ENCODE data around the gene GNB4. TPM values are rescaled to one million over a fixed set of nuclear protein-coding genes. Genes with fewer than 3 reads are reported as not detected.
A peak's percentile ranks its signal among the peaks of the same experiment; 100 is the strongest.

The GNB4 gene
- total and polyA plus RNA-seq, 2 experiments from 2014 or later: 9.0 to 26.0 TPM

DNA sequence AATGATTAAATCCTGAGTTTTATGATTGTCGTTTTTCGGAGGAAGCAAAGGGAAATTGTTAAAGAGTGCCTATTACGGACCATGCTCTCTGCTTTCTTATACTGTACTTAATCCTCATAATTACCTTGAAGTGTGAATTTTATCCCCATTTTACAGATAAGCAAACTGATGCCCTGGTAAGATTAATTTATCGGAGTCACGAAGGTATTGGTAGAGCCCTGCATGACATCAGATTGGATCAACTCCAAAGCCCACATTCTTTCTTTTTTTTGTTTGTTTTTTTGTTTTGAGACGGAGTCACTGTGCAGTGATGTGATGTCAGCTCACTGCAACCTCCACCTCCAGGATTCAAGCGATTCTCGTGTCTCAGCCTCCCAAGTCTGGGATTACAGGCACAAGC lies 1.6 kb upstream of the GNB4 start:
- peak overlapping the region; percentile 89 for H3K4me2 ChIP-seq
- no peaks in the 10 kb centered on the region for H3K36me3 ChIP-seq (replicated peaks; ENCODE audit: insufficient read depth, low read depth)
- H3K27me3 ChIP-seq: peaks cover 11% of the 10 kb centered on the region
- peak overlapping the region; percentile 44 for H2AFZ ChIP-seq
- no peaks in the 10 kb centered on the region for H3K9me2 ChIP-seq (replicated peaks; ENCODE audit: insufficient read depth)
- H3K4me3 ChIP-seq: no peak overlapping the region
- 79% methylated on average over 8 of the region's 8 CpGs for WGBS (ENCODE audit: low lambda C conversion rate, missing lambda C conversion rate)
- no peaks in the 10 kb centered on the region for H3K4me1 ChIP-seq (ENCODE audit: insufficient read depth)
- H3K79me2 ChIP-seq: peaks cover 20% of the 10 kb centered on the region
- no peak for TF ChIP-seq EZH2 (IDR thresholded peaks at IDR 0.05; ENCODE audit: borderline replicate concordance)
- TF ChIP-seq, protein P1, sequence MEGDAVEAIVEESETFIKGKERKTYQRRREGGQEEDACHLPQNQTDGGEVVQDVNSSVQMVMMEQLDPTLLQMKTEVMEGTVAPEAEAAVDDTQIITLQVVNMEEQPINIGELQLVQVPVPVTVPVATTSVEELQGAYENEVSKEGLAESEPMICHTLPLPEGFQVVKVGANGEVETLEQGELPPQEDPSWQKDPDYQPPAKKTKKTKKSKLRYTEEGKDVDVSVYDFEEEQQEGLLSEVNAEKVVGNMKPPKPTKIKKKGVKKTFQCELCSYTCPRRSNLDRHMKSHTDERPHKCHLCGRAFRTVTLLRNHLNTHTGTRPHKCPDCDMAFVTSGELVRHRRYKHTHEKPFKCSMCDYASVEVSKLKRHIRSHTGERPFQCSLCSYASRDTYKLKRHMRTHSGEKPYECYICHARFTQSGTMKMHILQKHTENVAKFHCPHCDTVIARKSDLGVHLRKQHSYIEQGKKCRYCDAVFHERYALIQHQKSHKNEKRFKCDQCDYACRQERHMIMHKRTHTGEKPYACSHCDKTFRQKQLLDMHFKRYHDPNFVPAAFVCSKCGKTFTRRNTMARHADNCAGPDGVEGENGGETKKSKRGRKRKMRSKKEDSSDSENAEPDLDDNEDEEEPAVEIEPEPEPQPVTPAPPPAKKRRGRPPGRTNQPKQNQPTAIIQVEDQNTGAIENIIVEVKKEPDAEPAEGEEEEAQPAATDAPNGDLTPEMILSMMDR (IDR thresholded peaks at IDR 0.05; ENCODE audit: poor library complexity): no peak
- TF ChIP-seq EZH2phosphoT487 (IDR thresholded peaks at IDR 0.05; ENCODE audit: low read depth, severe bottlenecking, unreplicated experiment): no peak
- peak overlapping the region; percentile 96 for H3K27ac ChIP-seq
- H3K9me3 ChIP-seq (ENCODE audit: low read depth): no peaks in the 10 kb centered on the region
- no peaks in the 10 kb centered on the region for H4K20me1 ChIP-seq (ENCODE audit: insufficient read depth, poor library complexity, severe bottlenecking)
- DNase-seq (ENCODE audit: low spot score): no peak

DNA sequence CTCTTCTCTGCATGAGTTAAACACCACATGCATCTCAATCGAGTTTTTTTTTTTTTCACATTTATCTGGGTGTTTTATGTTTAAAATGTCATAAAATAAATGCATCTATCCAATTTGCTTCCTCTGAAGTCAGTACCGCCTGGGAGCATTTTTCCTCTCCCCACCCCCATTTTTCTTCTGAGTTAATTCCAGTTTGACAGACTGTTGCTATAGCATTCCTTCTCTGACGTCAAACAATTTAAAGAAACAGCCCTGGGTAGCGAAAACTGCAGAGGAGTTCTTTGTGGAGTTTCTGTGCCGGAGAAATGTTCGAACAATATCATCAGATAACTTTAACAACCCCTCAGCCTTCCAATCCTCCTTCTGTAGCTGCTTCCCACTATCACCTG lies 900 bp upstream of the GNB4 start:
- Histone ChIP-seq H4K20me1 (ENCODE audit: insufficient read depth, poor library complexity, severe bottlenecking) (no peaks in the 10 kb centered on the region), H2AFZ (peak overlapping the region; percentile 90), H3K4me3 (peak overlapping the region; percentile 57), H3K4me1 (ENCODE audit: insufficient read depth) (no peaks in the 10 kb centered on the region), H3K27ac (peak overlapping the region; percentile 96), H3K36me3 (replicated peaks; ENCODE audit: insufficient read depth, low read depth) (no peaks in the 10 kb centered on the region), H3K4me2 (peak overlapping the region; percentile 89), H3K79me2 (peaks cover 27% of the 10 kb centered on the region), H3K9me3 (ENCODE audit: low read depth) (no peaks in the 10 kb centered on the region), H3K27me3 (peaks cover 11% of the 10 kb centered on the region), H3K9me2 (replicated peaks; ENCODE audit: insufficient read depth) (no peaks in the 10 kb centered on the region)
- 29% methylated on average over 6 of the region's 6 CpGs for WGBS (ENCODE audit: low lambda C conversion rate, missing lambda C conversion rate)
- peak; percentile 73 for DNase-seq (ENCODE audit: low spot score)
- no peak for TF ChIP-seq EZH2phosphoT487 (IDR thresholded peaks at IDR 0.05; ENCODE audit: low read depth, severe bottlenecking, unreplicated experiment)
- no peak for TF ChIP-seq EZH2 (IDR thresholded peaks at IDR 0.05; ENCODE audit: borderline replicate concordance)
- TF ChIP-seq, protein P1 (IDR thresholded peaks at IDR 0.05; ENCODE audit: poor library complexity): no peak

DNA sequence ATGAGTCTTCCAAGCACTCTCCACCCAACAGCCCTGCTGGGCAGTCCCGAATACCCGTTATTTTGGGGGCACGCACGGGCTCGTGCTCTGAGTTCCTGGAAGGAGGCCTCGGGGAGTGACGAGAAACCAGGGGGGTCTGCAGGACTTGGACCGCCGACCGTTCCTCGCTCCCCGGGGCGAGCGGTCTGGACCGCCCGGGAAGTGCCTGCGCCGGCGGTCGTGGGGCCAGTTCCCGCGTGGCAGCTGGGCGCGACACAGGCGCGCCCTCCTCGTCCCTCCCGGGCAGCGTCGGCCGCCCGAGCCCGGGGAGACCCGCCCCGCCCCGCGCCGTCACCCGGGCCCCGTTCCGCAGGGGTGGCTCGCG lies 387 bp downstream of the GNB4 start:
- 4% methylated on average over 16 of the region's 43 CpGs for WGBS (ENCODE audit: low lambda C conversion rate, missing lambda C conversion rate)
- H3K79me2 ChIP-seq: peaks cover 39% of the 10 kb centered on the region
- H3K4me2 ChIP-seq: peak overlapping the region; percentile 89

More for the DNA sequence above, 387 bp downstream of the GNB4 start:
- peak overlapping the region; percentile 90 for H2AFZ ChIP-seq
- TF ChIP-seq, protein P1 (IDR thresholded peaks at IDR 0.05; ENCODE audit: poor library complexity): no peak
- no peak for TF ChIP-seq EZH2 (IDR thresholded peaks at IDR 0.05; ENCODE audit: borderline replicate concordance)
- TF ChIP-seq EZH2phosphoT487 (IDR thresholded peaks at IDR 0.05; ENCODE audit: low read depth, severe bottlenecking, unreplicated experiment): no peak
- H3K4me3 ChIP-seq: peak overlapping the region; percentile 57
- no peaks in the 10 kb centered on the region for H3K9me2 ChIP-seq (replicated peaks; ENCODE audit: insufficient read depth)
- H3K27ac ChIP-seq: peak overlapping the region; percentile 96
- peak; percentile 43 for DNase-seq (ENCODE audit: low spot score)
- H3K9me3 ChIP-seq (ENCODE audit: low read depth): no peaks in the 10 kb centered on the region
- peaks cover 11% of the 10 kb centered on the region for H3K27me3 ChIP-seq
- no peaks in the 10 kb centered on the region for H3K36me3 ChIP-seq (replicated peaks; ENCODE audit: insufficient read depth, low read depth)
- no peaks in the 10 kb centered on the region for H3K4me1 ChIP-seq (ENCODE audit: insufficient read depth)
- H4K20me1 ChIP-seq (ENCODE audit: insufficient read depth, poor library complexity, severe bottlenecking): no peaks in the 10 kb centered on the region

All from hepatocyte (in vitro differentiated cells).